CD4-positive, alpha-beta T cell treated with Interleukin-2 at 100 ng/mL for 4 hours (primary cell): ENCODE data around the gene NEDD4L.

Experiments
- DNase-seq: peaks from one replicate; pipeline ENCODE4 v3.0.0-alpha.2; 2020; ENCODE audit warnings: low spot score

Gene NEDD4L

DNA sequence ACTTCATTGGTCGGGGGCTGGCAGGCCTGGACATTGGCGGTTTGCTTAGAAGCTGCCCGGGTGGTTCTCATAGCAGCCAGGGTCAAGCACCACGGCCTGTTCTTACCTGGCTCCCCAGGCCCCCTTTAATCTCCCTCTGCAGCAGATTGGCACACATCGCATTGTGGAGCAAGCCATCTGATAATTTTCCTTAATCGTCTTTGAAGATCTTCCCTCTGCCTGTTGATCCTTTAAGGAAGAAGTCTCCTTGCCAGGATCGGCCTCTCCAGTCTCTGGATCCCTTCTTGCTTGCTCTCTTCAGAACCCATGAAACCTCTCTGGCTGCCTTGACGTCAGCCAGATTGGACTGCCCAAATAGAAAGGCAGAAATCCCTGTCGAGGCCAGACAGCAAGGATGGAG lies 75.8 kb downstream of the NEDD4L start:
- DNase-seq, result no peak

- DNase-seq, result no peak
Measured at GRCh38 chr18:58124475-58124874, 80.4 kb downstream of the NEDD4L start.

GRCh38 chr18:58125183-58125582 lies 81.2 kb downstream of the NEDD4L start:
- DNase-seq, result no peak

DNA sequence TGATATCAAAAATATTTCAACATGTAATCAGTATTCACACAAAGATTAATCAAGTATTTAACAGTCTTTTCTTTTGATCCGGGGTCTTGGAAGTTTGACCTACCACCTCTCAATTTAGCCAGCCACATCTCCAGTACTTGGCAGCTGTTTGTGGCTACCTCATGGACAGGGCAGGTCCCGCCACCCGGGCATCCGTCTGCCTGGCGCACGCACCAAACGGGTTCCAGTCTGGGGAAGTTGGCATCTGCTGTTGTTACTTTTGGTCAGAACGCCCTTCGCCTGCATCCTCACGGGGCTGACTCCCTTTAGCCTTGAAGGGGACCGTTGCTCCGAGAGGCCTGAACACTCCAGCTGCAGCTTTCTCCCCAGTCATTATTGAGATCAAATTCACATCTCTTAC lies 81.7 kb downstream of the NEDD4L start:
- DNase-seq, result no peak

GRCh38 chr18:58128381-58129374 lies 84.7 kb downstream of the NEDD4L start:
- DNase-seq, result no peak

- no peak for DNase-seq
Measured at GRCh38 chr18:58132595-58133261, 88.7 kb downstream of the NEDD4L start.

DNA sequence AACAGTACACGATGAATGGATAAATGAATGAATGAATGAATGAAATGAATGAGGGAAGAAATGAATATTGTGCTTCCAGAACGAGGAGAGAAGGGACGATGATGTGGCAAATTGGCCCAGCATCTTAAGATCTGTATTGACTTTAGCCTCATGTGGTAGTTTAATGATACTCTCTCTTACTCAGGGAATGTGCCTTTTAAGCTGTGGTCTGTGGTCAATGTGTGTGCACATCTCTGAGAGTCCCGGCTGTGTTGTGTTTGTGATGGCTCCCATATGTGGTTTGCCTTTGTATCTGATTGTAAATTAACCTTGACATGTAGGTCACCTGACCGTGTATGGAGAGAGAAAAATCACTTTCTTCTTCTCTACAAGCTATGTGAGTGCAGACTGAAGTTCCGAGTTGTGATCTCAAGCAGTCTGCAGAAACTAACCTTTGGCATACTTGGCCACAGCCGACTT lies 91.2 kb downstream of the NEDD4L start:
- peak; percentile 8 for DNase-seq

- DNase-seq, result peak; percentile 49
Measured at GRCh38 chr18:58135701-58136331, 91.8 kb downstream of the NEDD4L start.

DNA sequence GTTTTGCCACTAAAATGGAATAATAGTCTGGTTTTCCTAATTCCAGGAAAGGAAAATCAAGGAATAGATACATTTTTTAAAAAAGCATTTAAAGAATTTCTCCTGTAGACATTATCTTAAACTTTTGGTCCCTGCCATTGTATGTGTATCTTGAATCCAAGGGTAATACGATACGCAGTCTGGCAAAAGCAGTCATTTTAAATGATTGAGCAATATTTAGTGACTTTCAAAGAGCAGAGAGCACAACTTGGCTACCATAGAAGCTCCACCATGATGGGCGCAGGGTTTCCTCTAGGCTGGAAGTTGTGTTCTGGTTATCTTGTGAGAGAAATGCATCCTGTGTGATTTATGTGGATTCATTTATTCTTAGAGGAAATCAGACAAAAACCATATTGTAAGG lies 92.9 kb downstream of the NEDD4L start:
- no peak for DNase-seq

- DNase-seq, result no peak
Measured at GRCh38 chr18:58139459-58140386, 95.7 kb downstream of the NEDD4L start.

DNA sequence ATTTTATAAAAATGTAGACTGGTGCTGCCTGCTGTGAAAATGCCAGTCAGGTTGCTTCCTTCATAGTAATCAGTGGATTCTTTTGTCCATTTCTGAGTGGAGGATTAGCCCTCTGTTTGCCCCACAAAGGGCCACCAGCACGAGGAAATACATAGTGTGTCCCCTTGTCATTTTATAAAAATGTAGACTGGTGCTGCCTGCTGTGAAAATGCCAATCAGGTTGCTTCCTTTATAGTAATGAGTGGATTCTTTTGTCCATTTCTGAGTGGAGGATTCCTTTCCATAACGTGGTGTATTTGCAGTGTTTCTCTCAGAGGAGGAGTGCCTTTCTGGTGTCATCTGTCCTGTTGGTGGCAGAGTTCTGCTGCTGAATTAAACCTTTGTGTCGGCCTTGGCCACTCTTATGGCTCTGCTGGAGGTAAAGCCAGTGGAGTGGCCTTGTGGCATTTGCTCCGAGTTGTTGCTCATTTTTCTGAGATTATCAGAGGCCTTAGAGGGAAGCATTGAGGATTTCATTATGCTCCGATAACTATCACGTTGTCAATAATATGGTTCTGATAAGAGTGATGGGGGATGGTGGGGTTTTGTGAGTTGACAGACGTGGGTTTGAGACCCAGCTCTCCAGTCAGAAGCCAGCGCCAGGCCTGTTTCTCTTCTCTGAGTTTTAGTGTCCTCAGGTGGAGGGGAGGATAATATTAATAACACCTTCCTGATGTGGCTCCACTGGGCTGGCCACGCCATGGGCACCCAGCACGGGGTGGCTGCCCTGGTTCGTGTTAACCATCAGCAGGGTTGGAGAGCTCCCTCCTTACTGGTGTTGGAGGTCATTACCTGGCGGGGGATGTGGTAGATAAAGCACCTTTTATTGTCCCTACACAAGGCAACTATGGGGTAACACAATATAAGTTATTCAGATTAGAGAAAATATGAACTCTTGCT lies 96.6 kb downstream of the NEDD4L start:
- no peak for DNase-seq

- no peak for DNase-seq
Measured at GRCh38 chr18:58143386-58143785, 99.4 kb downstream of the NEDD4L start.

- DNase-seq, result no peak
Measured at GRCh38 chr18:58144106-58144505, 100.1 kb downstream of the NEDD4L start.

- DNase-seq, result no peak
Measured at GRCh38 chr18:58144671-58145285, 100.8 kb downstream of the NEDD4L start.

GRCh38 chr18:58146099-58146498 lies 102.1 kb downstream of the NEDD4L start:
- no peak for DNase-seq

- no peak for DNase-seq
Measured at GRCh38 chr18:58148954-58149471, 105.0 kb downstream of the NEDD4L start.

- DNase-seq, result no peak
Measured at GRCh38 chr18:58150772-58151171, 106.7 kb downstream of the NEDD4L start.

DNA sequence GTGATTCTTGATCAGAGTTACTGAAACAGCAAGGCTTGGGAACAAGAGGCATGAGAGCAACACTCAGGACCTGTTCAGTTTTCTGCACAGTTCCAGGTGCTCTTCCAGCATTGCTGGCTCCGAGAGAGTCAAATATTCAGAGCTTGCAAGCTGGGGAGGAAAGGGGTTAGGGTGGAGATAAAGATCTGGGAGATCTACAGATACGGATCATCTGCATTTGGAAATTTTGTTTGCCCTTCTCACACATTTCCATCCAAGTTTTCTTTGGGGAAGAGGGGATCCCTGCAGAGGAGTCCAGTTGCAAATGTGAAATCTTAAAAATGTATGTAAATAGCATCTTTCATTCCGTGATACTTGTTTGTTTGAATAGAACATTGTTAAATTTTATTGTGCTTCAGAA lies 108.2 kb downstream of the NEDD4L start:
- no peak for DNase-seq

DNA sequence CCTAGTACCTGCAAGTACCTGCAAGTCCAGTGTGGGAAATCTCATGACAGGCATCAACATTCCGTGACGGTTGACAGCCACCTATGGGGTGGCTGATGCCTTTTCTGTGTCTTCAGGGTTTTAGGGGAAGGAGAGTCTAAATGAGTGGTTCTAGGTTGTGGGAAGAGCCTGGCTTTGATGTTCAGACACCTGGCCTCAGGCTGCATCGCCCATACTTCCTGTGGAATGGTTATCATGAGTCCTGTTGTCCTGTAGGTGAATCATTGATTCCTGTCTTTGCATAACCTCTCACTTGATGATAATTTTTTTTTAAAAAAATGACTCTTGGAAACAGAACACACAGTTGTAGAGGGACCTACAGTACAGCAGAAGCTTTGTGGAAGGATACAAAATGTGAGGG lies 108.9 kb downstream of the NEDD4L start:
- no peak for DNase-seq

GRCh38 chr18:58156516-58156915 lies 112.5 kb downstream of the NEDD4L start:
- no peak for DNase-seq
